Ovary (tissue), 3 donors: Measurements from ENCODE around the gene SIL1.

ENCODE experiments used
- EP300 ChIP-seq: sonication (generic); formaldehyde crosslinking; IDR thresholded peaks from one replicate; pipeline ENCODE4 v1.6.1; 2017; ENCODE audit warnings: antibody characterized with exemption
- TF ChIP-seq, protein P1 (sequence below), 3 donors: fragments of 450-650 bp in 2 of 3; fragments of 200-600 bp in 1 of 3; IDR thresholded peaks; one replicate each; pipeline versions ENCODE4 v1.5.1 to v1.8.0; 2016 to 2022; ENCODE audit warnings: antibody characterized with exemption in 3 of 3, mild to moderate bottlenecking in 1 of 3
- donor health status: DM: no; HTN: no; CAD: no.

DNA sequence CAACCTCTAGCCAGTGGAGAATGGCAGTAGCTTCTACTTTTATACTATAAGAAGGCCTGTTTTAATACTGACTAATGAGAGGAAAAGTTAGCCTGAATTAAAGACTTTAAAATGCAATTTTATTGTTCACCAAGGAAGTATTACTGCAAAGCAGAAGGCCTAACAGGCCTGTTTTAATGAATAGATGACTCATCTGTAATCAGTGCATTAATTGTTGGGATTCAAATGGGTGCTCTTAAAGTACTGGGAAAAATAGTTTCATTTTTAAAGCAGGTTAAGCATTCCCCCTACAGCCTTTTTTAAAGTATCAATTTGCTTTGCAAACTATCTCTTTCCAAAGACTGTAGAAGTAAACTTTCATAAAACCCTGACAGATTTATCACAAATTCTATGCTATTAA is 147.7 kb downstream of the SIL1 start:
- no peak for TF ChIP-seq EP300
- TF ChIP-seq, protein P1, sequence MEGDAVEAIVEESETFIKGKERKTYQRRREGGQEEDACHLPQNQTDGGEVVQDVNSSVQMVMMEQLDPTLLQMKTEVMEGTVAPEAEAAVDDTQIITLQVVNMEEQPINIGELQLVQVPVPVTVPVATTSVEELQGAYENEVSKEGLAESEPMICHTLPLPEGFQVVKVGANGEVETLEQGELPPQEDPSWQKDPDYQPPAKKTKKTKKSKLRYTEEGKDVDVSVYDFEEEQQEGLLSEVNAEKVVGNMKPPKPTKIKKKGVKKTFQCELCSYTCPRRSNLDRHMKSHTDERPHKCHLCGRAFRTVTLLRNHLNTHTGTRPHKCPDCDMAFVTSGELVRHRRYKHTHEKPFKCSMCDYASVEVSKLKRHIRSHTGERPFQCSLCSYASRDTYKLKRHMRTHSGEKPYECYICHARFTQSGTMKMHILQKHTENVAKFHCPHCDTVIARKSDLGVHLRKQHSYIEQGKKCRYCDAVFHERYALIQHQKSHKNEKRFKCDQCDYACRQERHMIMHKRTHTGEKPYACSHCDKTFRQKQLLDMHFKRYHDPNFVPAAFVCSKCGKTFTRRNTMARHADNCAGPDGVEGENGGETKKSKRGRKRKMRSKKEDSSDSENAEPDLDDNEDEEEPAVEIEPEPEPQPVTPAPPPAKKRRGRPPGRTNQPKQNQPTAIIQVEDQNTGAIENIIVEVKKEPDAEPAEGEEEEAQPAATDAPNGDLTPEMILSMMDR (IDR thresholded peaks at IDR 0.05), result no peak
